ENCODE results near the gene MIB2.
A peak's percentile ranks its signal among the peaks of the same experiment; 100 is the strongest.
"Not testable (repeated sequence)": the region's sequence is repeated elsewhere in the genome, so short reads cannot be mapped to it uniquely, and the experiment has no call there.

The MIB2 gene

DNA sequence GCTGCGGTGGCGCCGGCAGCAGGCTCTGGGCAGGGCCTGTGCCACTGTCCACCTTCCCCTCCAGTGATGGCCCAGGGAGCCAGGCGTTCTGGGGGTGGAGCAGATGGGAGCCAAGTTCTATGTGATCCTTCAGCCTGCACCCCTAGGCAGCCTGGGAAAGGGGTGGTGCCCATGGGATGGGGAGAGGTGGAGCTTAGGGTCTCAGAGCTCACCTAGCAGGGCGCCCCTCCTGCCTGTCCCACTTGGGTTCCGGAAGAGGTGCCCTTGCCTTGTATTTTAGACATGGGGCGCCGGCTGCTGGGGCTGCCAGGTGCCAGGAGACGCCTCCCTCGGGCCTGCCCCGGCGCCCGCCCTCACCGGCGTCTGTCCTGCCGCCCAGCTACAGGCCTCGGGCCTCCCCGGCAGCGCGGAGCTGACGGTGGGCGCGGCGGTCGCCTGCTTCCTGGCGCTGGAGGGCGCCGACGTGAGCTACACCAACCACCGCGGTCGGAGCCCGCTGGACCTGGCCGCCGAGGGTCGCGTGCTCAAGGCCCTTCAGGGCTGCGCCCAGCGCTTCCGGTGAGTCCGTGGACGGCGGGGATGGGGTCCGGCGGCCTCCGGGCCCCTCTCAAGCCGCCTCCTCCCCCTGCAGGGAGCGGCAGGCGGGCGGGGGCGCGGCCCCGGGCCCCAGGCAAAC lies 13.6 kb downstream of the MIB2 start:
- DNase-seq, result peak; percentile 62

GRCh38 chr1:1629430-1630190 lies 14.3 kb downstream of the MIB2 start:
- peak; percentile 64 for DNase-seq

GRCh38 chr1:1630191-1630964 lies 15.1 kb downstream of the MIB2 start:
- DNase-seq, result peak; percentile 94

GRCh38 chr1:1630965-1631781 lies 15.9 kb downstream of the MIB2 start:
- no peak for DNase-seq

DNA sequence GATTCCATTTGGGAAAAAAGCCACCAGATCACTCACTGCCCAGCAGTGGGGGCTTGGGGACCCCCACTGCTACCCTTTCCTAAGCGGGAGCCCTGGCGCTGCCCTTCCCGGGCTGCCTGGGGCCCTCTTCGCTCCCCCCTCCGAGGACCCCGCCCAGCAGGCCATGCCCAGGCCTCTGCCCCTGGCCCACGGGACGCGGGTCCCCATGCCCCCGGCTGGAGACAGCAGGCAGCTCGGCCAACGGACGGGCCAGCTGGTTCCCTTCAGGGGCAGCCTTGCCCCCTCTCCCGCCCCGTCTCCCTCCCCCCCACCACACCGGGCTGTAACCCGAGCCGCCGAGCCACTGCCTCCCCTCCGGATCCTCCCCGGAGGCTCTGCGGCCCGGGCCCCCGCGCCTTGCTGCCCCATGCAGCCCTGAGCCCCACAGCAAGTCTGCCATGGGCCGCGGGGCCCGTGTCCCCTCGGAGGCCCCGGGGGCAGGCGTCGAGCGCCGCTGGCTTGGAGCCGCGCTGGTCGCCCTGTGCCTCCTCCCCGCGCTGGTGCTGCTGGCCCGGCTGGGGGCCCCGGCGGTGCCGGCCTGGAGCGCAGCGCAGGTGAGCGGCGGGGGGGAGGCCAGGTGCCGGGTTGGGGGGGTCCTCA lies 16.6 kb downstream of the MIB2 start, which contains the start of gene MMP23B:
Gene MMP23B, plus strand, starts transcription at position 392 of the 639 bp plus-strand sequence. Its CDS starts 46 bp downstream, at position 438.
- DNase-seq, result no peak

- not testable (repeated sequence) for DNase-seq
Observed at GRCh38 chr1:1633409-1633808, 18.1 kb downstream of the MIB2 start.

GRCh38 chr1:1634613-1635012 lies 19.3 kb downstream of the MIB2 start:
- DNase-seq, result not testable (repeated sequence)

DNA sequence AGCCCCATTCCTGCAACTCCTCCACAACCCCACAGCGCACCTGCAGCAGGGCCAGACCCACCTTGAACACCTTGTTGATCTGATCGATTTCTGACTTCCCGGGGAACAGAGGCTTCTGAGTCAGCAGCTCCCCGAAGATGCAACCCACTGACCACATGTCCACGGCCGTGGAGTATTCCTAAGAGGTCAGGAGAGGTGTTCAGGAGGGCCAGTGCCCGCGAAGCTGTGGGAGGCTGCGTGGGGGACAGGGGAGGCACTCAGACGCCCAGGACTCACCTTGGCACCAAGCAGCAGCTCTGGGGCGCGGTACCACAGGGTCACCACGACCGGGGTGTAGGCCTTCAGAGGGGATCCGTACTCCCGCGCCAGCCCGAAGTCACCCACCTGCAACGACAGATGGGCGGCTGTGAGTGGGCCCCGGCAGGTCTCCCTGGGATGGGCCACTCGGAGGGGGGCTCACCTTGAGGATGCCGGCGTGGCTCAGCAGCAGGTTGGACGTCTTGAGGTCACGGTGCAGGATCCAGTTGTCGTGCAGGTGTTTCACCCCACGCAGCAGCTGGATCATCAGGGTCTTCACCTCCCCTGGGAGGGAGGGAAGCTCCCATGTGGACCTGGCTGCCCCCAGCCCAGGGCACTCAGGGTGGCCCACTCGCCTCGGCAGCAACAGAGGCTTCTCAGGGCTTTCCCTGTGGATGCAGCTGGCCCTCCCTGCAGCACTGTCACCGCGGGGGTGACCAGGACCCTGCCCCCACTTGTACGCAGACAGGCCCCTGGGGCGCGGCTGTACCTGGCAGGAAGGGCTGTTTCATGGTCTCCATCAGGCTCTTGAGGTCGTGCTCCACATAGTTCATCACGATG lies 21.6 kb downstream of the MIB2 start:
- DNase-seq, result not testable (repeated sequence)

- not testable (repeated sequence) for DNase-seq
Observed at GRCh38 chr1:1637479-1637875, 22.2 kb downstream of the MIB2 start.

- not testable (repeated sequence) for DNase-seq
Observed at GRCh38 chr1:1638528-1638927, 23.2 kb downstream of the MIB2 start.

GRCh38 chr1:1639368-1639767 lies 24.1 kb downstream of the MIB2 start:
- DNase-seq, result not testable (repeated sequence)

DNA sequence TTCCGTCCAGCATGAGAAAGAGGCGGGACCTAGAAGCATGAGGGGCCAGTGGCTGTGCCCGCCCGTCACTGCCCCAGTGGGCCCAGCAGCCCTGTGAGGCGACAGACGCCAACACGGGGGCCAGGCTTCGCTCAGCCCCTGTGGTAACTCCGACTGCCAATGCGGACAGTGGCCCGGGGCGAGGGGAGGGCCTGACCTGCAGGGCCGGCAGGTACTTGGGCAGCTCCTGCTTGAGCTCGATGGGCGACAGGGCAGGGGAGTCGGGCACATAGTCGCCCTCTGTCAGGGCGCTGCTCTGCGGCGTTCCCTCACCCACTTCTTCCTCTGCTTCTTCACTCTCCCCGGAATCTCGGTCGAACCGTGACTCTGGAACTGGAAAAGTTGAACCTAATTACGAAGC lies 24.8 kb downstream of the MIB2 start:
- DNase-seq, result not testable (repeated sequence)

GRCh38 chr1:1640711-1641461 lies 25.6 kb downstream of the MIB2 start:
- DNase-seq, result not testable (repeated sequence)

DNA sequence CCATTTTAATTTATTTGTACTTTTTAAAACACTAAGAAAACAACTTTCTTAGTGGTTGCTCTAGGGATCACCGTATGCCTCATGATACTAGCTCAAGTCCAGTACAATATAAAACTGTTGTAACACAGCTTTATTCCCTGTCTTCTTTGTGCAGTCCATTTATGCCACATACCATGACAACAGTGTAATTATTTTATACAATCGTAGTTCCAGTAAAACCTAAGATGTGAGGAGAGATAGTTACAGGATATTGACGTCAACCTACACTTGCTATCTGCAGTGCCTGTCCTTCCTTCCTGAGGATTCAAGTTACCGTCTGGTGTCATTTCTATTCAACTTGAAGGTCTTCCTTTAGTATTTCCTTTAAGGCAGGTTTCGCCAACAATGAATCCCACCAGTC lies 31.0 kb downstream of the MIB2 start:
- not testable (repeated sequence) for DNase-seq

- not testable (repeated sequence) for DNase-seq
Observed at GRCh38 chr1:1647567-1648241, 32.4 kb downstream of the MIB2 start.

DNA sequence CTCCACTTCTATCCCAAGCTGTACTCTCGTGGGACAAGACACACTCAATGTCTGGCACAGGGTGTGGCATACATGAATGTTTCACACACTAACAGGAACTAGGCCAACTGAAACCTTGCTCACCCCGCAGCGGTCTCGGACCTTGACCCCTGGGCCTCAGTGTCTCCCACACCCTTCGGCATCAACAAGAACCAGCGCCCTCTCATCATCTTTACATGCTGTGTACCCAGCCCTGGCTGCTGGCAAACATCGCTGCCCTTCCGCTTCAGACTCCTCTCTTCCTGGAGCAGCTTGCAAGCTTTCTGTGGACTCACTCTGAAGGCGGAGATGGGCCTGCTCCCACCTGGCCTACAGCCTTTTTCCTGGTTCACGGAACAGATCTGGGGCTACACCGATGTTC lies 33.0 kb downstream of the MIB2 start:
- not testable (repeated sequence) for DNase-seq

DNA sequence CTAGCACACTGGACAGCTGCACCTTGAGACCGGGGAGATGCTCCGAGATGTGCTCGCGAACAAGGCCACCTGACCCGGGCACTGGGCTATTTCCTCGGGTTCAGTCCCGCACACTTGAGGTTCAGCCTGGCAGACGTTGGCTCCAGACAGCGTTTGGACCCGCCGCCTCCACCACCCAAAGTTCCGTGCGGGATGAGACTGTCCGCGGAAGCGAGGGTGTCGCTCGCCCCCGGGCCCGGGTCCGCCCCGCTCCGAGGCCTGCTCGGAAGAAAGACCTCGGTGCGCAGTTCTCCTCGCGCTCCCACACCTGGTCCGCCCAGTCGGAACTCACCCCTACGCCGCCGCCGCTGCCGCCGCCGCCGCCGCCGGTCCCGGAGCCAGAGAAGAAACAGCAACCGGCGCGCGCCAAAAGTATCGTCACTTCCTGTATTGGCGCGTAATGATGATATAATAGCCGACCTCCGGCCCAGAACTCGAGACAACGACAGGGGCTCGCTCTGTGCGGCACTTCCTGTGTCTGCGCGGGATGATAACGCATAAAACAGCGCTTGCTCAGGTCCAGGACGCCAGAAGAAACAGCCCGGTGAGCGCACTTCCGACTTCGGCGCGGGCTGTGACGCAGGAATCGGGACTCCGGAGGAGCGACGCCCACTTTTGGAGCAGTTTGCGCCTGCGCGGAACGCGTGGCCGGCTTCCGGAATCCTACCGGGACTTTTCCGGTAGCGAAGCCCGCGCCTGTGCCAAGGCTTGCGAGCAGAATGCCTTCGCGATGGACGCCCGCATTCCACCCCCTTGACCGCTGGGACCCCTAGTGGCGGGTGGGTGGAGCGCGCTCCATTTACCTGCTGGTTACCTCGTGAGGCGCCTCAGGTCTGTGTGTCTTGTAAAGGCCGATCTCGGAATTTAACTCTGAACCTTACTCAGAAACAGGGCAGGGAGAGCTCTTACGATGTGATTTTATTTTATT lies 43.6 kb downstream of the MIB2 start, which contains the start of gene CDK11B:
Gene CDK11B, minus strand, starts transcription at position 422 of the 967 bp plus-strand sequence. CDS start 1,519 bp downstream, outside the sequence.
- DNase-seq, result peak; percentile 99

DNA sequence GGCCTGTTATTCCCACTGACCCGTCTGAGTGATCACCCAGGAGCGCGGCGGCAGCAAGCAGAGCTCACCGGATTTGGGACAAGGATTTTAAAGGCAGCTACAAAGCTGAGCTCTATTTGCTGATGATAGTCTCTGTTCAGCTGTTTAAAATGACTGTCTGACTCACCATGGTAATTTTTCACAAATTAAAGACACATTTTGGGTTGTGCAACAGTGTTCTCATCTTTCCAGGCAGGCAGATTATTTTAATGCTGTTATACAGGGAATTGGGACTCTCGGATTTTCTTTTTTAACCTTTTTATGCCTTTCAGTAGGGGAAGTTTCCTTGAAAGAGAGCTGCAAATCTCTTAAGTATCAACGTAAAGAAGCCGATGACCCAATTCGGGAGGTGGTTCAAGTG lies 47.1 kb downstream of the MIB2 start:
- not testable (repeated sequence) for DNase-seq
